GM21723 (cell line): Measurements from ENCODE around the gene PRDM16.
"Not testable (repeated sequence)": the region's sequence is repeated elsewhere in the genome, so short reads cannot be mapped to it uniquely, and the experiment has no call there.

ENCODE experiments used
- ATAC-seq: cut with Tn5 transposase; IDR thresholded peaks from one replicate; pipeline ENCODE4 v1.9.1; 2021; ENCODE audit warnings: mild to moderate bottlenecking, moderate library complexity; ENCODE audit not compliant: unreplicated experiment

The PRDM16 gene

GRCh38 chr1:3156936-3157335 is 87.9 kb downstream of the PRDM16 start:
- ATAC-seq, result no peak

GRCh38 chr1:3158347-3158746 is 89.3 kb downstream of the PRDM16 start:
- no peak for ATAC-seq

GRCh38 chr1:3159121-3159520 is 90.1 kb downstream of the PRDM16 start:
- ATAC-seq, result no peak

- ATAC-seq, result no peak
Measured at GRCh38 chr1:3159996-3160395, 91.0 kb downstream of the PRDM16 start.

GRCh38 chr1:3160647-3161145 is 91.7 kb downstream of the PRDM16 start:
- ATAC-seq, result no peak

GRCh38 chr1:3161176-3161840 is 92.3 kb downstream of the PRDM16 start:
- no peak for ATAC-seq

- no peak for ATAC-seq
Measured at GRCh38 chr1:3162322-3162882, 93.4 kb downstream of the PRDM16 start.

- ATAC-seq, result no peak
Measured at GRCh38 chr1:3163356-3163755, 94.4 kb downstream of the PRDM16 start.

GRCh38 chr1:3164671-3165070 is 95.7 kb downstream of the PRDM16 start:
- ATAC-seq, result no peak

- not testable (repeated sequence) for ATAC-seq
Measured at GRCh38 chr1:3165189-3165588, 96.2 kb downstream of the PRDM16 start.

- no peak for ATAC-seq
Measured at GRCh38 chr1:3166206-3166918, 97.4 kb downstream of the PRDM16 start.

- ATAC-seq, result no peak
Measured at GRCh38 chr1:3167255-3167654, 98.3 kb downstream of the PRDM16 start.

- no peak for ATAC-seq
Measured at GRCh38 chr1:3168678-3169077, 99.7 kb downstream of the PRDM16 start.

GRCh38 chr1:3169665-3170356 is 100.8 kb downstream of the PRDM16 start:
- ATAC-seq, result no peak

GRCh38 chr1:3170561-3171453 is 101.8 kb downstream of the PRDM16 start:
- ATAC-seq, result no peak

GRCh38 chr1:3171761-3172160 is 102.8 kb downstream of the PRDM16 start:
- no peak for ATAC-seq

- no peak for ATAC-seq
Measured at GRCh38 chr1:3172431-3173380, 103.7 kb downstream of the PRDM16 start.

GRCh38 chr1:3173381-3173980 is 104.5 kb downstream of the PRDM16 start:
- ATAC-seq, result no peak
